WTC11 (cell line): ENCODE data around the gene CRACR2A. TPM values are rescaled to one million over a fixed set of nuclear protein-coding genes. Genes with fewer than 3 reads are reported as not detected.
A peak's percentile ranks its signal among the peaks of the same experiment; 100 is the strongest.

ENCODE experiments used
- ATAC-seq: fragments of 200-7000 bp; cut with Tn5 transposase; 2 replicates; pipeline ENCODE4 v1.10.0; 2021; ENCODE audit warnings: mild to moderate bottlenecking, moderate library complexity
- CTCF ChIA-PET: fragments of 300-600 bp; sonication (Branson Sonifier 250); formaldehyde crosslinking; loops from one replicate; lab custom pipeline; 2021; ENCODE audit warnings: antibody characterized with exemption; lab: Charles Lee
- POLR2A ChIA-PET: fragments of 350-600 bp; sonication (Branson Sonifier 250); formaldehyde crosslinking; loops from one replicate; lab custom pipeline; 2021; ENCODE audit warnings: antibody characterized with exemption; lab: Charles Lee
- DNase-seq: peaks from one replicate; pipeline ENCODE4 v3.0.0; 2021; ENCODE audit warnings: low spot score
- H3K27ac Mint-ChIP-seq: 2 replicates; pipeline ENCODE4 v1.8.0; 2021; ENCODE audit warnings: mixed read lengths
- H3K27me3 Mint-ChIP-seq: 2 replicates; pipeline ENCODE4 v1.8.0; 2021; ENCODE audit warnings: low read depth, mild to moderate bottlenecking, moderate library complexity, mixed read lengths
- H3K36me3 Mint-ChIP-seq: 2 replicates; pipeline ENCODE4 v1.8.0; 2021; ENCODE audit warnings: mixed read lengths
- H3K4me1 Mint-ChIP-seq: 2 replicates; pipeline ENCODE4 v1.8.0; 2022; ENCODE audit warnings: mixed read lengths
- H3K4me3 Mint-ChIP-seq: 2 replicates; pipeline ENCODE4 v1.8.0; 2021; ENCODE audit warnings: mild to moderate bottlenecking, moderate library complexity, mixed read lengths
- H3K9me3 Mint-ChIP-seq: 2 replicates; pipeline ENCODE4 v1.8.0; 2021; ENCODE audit warnings: mixed read lengths
- MYBL2 ChIP-seq: sonication (generic); formaldehyde crosslinking; IDR thresholded peaks from 2 replicates; pipeline ENCODE4 v1.8.1; 2023; ENCODE audit warnings: mild to moderate bottlenecking, moderate library complexity, missing genetic modification reagents
- NFE2L1 ChIP-seq: sonication (generic); formaldehyde crosslinking; IDR thresholded peaks from 2 replicates; pipeline ENCODE4 v1.8.1; 2023; ENCODE audit warnings: missing genetic modification reagents
- NR1H2 ChIP-seq: sonication (generic); formaldehyde crosslinking; IDR thresholded peaks from 2 replicates; pipeline ENCODE4 v1.9.0; 2021; ENCODE audit warnings: mild to moderate bottlenecking, moderate library complexity, missing genetic modification reagents
- PRRX2 ChIP-seq: fragments of 250-450 bp; sonication (Bioruptor Pico); IDR thresholded peaks from 2 replicates; pipeline ENCODE4 v1.8.0; 2021; ENCODE audit warnings: mild to moderate bottlenecking
- SMAD4 ChIP-seq: sonication (generic); formaldehyde crosslinking; IDR thresholded peaks from 2 replicates; pipeline ENCODE4 v1.8.0; 2022; ENCODE audit warnings: mild to moderate bottlenecking, missing genetic modification reagents
- ZNF232 ChIP-seq: sonication (generic); formaldehyde crosslinking; IDR thresholded peaks from 2 replicates; pipeline ENCODE4 v1.8.0; 2022; ENCODE audit warnings: mild to moderate bottlenecking, missing genetic modification reagents
- ZNF317 ChIP-seq: sonication (generic); formaldehyde crosslinking; IDR thresholded peaks from 2 replicates; pipeline ENCODE4 v1.8.1; 2023; ENCODE audit warnings: low read depth, mild to moderate bottlenecking, moderate library complexity, missing genetic modification reagents, borderline replicate concordance
- total RNA-seq: library from RNA; stranded (reverse); gene quantifications from 3 replicates; pipeline ENCODE4 v1.2.3, GENCODE V29; 2021
- TF ChIP-seq, protein P1 (sequence below): sonication (generic); formaldehyde crosslinking; IDR thresholded peaks from 2 replicates; pipeline ENCODE4 v1.8.0; 2023; ENCODE audit warnings: missing genetic modification reagents, mild to moderate bottlenecking, borderline replicate concordance
- TF ChIP-seq, protein P2 (sequence below): sonication (generic); formaldehyde crosslinking; conservative IDR thresholded peaks from 2 replicates; pipeline ENCODE4 v1.8.1; 2022; ENCODE audit warnings: mild to moderate bottlenecking, missing genetic modification reagents
- TF ChIP-seq, protein P3 (sequence below): sonication (generic); formaldehyde crosslinking; IDR thresholded peaks from 2 replicates; pipeline ENCODE4 v1.8.1; 2023; ENCODE audit warnings: mild to moderate bottlenecking, missing genetic modification reagents, borderline replicate concordance
- TF ChIP-seq, protein P4 (sequence below): sonication (generic); formaldehyde crosslinking; IDR thresholded peaks from 2 replicates; pipeline ENCODE4 v1.8.0; 2023; ENCODE audit warnings: mild to moderate bottlenecking, missing genetic modification reagents

The CRACR2A gene
- total RNA-seq, 1 experiment from 2014 or later = 2.6 TPM

DNA sequence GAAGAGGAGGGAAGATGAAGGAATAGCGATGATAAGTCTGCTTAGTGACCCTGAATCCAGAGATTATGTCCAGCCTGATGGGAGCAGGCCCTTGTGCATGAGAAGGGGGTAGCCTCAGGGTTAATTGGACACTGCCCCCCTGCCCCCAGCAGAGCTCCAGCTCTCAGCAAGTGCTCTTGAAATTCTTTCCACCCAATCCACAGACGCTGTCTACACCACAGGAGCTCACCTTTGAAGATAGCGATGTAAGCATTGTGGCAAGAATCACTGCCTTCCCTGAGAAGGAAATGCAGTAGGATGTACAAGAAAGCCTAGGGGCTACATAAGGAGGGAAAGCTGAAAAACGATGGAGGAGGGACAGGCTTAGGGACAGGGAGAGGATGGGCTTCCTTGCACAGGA, 39.4 kb downstream of the CRACR2A start:
- H3K4me3 Mint-ChIP-seq = no peak overlapping the region
- peaks cover 18% of the 10 kb centered on the region for H3K4me1 Mint-ChIP-seq
- H3K27ac Mint-ChIP-seq = no peak overlapping the region
- H3K27me3 Mint-ChIP-seq = no peaks in the 10 kb centered on the region; the same call in 1 of the 2 replicates
- no peaks in the 10 kb centered on the region for H3K9me3 Mint-ChIP-seq
- ChIA-PET POLR2A (no interaction called here), CTCF (interaction anchor here (1.0 to 1.2 kb wide), 2 partner anchors 36 to 413 kb away, joined by 3 to 6 read pairs; no protein-coding TSS in a partner anchor)
- no peak for TF ChIP-seq NFE2L1 (CRISPR knock-in tag)
- TF ChIP-seq, protein P1, sequence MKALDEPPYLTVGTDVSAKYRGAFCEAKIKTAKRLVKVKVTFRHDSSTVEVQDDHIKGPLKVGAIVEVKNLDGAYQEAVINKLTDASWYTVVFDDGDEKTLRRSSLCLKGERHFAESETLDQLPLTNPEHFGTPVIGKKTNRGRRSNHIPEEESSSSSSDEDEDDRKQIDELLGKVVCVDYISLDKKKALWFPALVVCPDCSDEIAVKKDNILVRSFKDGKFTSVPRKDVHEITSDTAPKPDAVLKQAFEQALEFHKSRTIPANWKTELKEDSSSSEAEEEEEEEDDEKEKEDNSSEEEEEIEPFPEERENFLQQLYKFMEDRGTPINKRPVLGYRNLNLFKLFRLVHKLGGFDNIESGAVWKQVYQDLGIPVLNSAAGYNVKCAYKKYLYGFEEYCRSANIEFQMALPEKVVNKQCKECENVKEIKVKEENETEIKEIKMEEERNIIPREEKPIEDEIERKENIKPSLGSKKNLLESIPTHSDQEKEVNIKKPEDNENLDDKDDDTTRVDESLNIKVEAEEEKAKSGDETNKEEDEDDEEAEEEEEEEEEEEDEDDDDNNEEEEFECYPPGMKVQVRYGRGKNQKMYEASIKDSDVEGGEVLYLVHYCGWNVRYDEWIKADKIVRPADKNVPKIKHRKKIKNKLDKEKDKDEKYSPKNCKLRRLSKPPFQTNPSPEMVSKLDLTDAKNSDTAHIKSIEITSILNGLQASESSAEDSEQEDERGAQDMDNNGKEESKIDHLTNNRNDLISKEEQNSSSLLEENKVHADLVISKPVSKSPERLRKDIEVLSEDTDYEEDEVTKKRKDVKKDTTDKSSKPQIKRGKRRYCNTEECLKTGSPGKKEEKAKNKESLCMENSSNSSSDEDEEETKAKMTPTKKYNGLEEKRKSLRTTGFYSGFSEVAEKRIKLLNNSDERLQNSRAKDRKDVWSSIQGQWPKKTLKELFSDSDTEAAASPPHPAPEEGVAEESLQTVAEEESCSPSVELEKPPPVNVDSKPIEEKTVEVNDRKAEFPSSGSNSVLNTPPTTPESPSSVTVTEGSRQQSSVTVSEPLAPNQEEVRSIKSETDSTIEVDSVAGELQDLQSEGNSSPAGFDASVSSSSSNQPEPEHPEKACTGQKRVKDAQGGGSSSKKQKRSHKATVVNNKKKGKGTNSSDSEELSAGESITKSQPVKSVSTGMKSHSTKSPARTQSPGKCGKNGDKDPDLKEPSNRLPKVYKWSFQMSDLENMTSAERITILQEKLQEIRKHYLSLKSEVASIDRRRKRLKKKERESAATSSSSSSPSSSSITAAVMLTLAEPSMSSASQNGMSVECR (CRISPR knock-in tag) = no peak
- TF ChIP-seq NR1H2 (CRISPR knock-in tag) = no peak
- TF ChIP-seq MYBL2 (CRISPR knock-in tag) = no peak
- no peak for TF ChIP-seq SMAD4
- TF ChIP-seq, protein P2, sequence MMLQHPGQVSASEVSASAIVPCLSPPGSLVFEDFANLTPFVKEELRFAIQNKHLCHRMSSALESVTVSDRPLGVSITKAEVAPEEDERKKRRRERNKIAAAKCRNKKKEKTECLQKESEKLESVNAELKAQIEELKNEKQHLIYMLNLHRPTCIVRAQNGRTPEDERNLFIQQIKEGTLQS (CRISPR knock-in tag) = no peak
- no peak for TF ChIP-seq ZNF317 (CRISPR knock-in tag)
- TF ChIP-seq, protein P3, sequence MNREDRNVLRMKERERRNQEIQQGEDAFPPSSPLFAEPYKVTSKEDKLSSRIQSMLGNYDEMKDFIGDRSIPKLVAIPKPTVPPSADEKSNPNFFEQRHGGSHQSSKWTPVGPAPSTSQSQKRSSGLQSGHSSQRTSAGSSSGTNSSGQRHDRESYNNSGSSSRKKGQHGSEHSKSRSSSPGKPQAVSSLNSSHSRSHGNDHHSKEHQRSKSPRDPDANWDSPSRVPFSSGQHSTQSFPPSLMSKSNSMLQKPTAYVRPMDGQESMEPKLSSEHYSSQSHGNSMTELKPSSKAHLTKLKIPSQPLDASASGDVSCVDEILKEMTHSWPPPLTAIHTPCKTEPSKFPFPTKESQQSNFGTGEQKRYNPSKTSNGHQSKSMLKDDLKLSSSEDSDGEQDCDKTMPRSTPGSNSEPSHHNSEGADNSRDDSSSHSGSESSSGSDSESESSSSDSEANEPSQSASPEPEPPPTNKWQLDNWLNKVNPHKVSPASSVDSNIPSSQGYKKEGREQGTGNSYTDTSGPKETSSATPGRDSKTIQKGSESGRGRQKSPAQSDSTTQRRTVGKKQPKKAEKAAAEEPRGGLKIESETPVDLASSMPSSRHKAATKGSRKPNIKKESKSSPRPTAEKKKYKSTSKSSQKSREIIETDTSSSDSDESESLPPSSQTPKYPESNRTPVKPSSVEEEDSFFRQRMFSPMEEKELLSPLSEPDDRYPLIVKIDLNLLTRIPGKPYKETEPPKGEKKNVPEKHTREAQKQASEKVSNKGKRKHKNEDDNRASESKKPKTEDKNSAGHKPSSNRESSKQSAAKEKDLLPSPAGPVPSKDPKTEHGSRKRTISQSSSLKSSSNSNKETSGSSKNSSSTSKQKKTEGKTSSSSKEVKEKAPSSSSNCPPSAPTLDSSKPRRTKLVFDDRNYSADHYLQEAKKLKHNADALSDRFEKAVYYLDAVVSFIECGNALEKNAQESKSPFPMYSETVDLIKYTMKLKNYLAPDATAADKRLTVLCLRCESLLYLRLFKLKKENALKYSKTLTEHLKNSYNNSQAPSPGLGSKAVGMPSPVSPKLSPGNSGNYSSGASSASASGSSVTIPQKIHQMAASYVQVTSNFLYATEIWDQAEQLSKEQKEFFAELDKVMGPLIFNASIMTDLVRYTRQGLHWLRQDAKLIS (CRISPR knock-in tag) = no peak
- no peak for TF ChIP-seq PRRX2 (CRISPR knock-in tag)
- TF ChIP-seq ZNF232 = no peak
- no peak for DNase-seq
- ATAC-seq = peak; percentile 79
- H3K36me3 Mint-ChIP-seq = no peaks in the 10 kb centered on the region

DNA sequence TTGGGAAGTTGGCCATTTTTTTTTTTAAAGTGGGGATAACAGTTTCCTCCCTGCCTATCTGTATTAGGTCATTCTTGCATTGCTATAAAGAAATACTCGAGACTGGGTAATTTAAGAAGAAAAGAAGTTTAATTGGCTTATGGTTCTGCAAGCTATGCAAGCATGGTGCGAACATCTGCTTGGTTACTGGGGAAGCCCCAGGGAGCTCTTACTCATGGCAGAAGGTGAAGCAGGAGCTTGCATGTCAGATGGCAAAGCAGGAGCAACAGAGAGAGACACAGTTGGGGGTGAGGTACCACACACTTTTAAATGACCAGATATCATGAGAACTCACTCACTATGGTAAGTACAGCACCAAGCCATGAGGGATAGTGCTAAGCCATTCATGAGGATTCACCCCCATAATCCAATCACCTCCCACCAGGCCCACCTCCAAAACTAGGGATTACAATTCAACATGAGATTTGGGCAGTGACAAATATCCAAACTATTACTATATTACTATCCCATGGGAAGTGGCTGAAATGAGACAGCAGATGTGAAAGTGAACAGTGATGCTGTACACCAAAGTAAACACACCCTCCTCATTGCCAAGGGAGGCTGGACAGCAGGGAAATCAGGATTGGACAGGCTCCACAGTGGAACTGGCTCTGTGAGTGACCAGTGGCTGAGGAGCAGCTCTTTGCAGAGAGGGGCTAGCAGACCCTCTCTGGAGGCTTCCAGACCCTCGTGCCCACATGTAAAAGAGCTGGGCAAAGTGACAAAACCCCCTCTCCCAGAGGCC, 40.5 kb downstream of the CRACR2A start:
- no peak overlapping the region for H3K4me3 Mint-ChIP-seq
- no peaks in the 10 kb centered on the region for H3K9me3 Mint-ChIP-seq
- DNase-seq (no peak), ATAC-seq (no peak)
- no peak overlapping the region for H3K27ac Mint-ChIP-seq
- ChIA-PET POLR2A (no interaction called here), CTCF (no interaction called here)
- TF ChIP-seq, protein P4, sequence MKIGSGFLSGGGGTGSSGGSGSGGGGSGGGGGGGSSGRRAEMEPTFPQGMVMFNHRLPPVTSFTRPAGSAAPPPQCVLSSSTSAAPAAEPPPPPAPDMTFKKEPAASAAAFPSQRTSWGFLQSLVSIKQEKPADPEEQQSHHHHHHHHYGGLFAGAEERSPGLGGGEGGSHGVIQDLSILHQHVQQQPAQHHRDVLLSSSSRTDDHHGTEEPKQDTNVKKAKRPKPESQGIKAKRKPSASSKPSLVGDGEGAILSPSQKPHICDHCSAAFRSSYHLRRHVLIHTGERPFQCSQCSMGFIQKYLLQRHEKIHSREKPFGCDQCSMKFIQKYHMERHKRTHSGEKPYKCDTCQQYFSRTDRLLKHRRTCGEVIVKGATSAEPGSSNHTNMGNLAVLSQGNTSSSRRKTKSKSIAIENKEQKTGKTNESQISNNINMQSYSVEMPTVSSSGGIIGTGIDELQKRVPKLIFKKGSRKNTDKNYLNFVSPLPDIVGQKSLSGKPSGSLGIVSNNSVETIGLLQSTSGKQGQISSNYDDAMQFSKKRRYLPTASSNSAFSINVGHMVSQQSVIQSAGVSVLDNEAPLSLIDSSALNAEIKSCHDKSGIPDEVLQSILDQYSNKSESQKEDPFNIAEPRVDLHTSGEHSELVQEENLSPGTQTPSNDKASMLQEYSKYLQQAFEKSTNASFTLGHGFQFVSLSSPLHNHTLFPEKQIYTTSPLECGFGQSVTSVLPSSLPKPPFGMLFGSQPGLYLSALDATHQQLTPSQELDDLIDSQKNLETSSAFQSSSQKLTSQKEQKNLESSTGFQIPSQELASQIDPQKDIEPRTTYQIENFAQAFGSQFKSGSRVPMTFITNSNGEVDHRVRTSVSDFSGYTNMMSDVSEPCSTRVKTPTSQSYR (CRISPR knock-in tag) = no peak
- no peaks in the 10 kb centered on the region for H3K36me3 Mint-ChIP-seq
- H3K27me3 Mint-ChIP-seq = no peaks in the 10 kb centered on the region; the same call in 1 of the 2 replicates
- peaks cover 18% of the 10 kb centered on the region for H3K4me1 Mint-ChIP-seq
